ENCODE results near the gene IL13. TPM values are rescaled to one million over a fixed set of nuclear protein-coding genes. Genes with fewer than 3 reads are reported as not detected.

The IL13 gene
- not detected in 2 replicates for total RNA-seq (ENCODE audit: low replicate concordance)

DNA sequence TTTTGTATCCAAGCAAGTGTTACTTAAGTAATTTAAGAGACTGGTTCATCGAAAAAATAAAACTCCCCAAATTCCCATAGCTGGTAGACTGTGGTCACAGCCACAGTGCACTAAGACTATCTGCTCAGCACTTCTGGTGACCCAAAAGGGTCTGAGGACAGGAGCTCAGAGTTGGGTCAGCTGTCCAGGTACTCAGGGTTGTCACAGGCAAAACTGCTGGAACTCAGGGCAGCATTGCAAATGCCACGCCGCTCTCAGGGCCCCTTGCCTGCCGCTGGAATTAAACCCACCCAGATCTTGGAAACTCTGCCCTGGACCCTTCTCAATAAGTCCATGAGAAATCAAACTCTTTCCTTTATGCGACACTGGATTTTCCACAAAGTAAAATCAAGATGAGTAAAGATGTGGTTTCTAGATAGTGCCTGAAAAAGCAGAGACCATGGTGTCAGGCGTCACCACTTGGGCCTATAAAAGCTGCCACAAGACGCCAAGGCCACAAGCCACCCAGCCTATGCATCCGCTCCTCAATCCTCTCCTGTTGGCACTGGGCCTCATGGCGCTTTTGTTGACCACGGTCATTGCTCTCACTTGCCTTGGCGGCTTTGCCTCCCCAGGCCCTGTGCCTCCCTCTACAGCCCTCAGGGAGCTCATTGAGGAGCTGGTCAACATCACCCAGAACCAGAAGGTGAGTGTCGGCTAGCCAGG lies at the start of gene IL13:
Gene IL13 (plus strand): TSS at position 498 of the 705 bp plus-strand sequence. CDS start 14 bp downstream, at position 512.

DNA sequence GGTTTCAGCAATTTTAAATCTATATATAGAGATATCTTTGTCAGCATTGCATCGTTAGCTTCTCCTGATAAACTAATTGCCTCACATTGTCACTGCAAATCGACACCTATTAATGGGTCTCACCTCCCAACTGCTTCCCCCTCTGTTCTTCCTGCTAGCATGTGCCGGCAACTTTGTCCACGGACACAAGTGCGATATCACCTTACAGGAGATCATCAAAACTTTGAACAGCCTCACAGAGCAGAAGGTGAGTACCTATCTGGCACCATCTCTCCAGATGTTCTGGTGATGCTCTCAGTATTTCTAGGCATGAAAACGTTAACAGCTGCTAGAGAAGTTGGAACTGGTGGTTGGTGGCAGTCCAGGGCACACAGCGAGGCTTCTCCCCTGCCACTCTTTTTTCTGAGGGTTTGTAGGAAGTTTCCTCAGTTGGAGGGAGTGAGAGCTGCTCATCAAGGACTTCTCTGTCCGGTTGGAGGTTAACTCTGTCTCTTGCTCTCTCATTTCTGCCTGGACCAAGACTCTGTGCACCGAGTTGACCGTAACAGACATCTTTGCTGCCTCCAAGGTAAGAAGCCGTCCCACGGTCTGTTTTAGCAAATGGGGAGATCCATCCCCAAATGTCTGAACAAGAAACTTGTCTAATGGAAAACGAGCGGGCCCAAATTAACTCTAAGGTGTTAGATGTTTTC lies 16.1 kb downstream of the IL13 start, which contains the start of gene IL4:
Gene IL4 (plus strand): TSS at position 51 of the 692 bp plus-strand sequence. CDS start 62 bp downstream, at position 113.

Other genes with a start within 250 kb of the IL13 start
- 9.2 and 15.6 TPM in 2 replicates for gene IRF1, start 167.4 kb upstream of the IL13 start, total RNA-seq (ENCODE audit: low replicate concordance)
- not detected in 2 replicates for gene IL5, start 114.7 kb upstream of the IL13 start, total RNA-seq (ENCODE audit: low replicate concordance)
- 20.3 and 24.3 TPM in 2 replicates for gene RAD50, start 101.2 kb upstream of the IL13 start, total RNA-seq (ENCODE audit: low replicate concordance)
- gene IL4, start 15.8 kb downstream of the IL13 start, total RNA-seq (ENCODE audit: low replicate concordance) = not detected in 2 replicates
- 7.4 and 9.9 TPM in 2 replicates for gene KIF3A, start 79.4 kb downstream of the IL13 start, total RNA-seq (ENCODE audit: low replicate concordance)
- gene CCNI2, start 89.3 kb downstream of the IL13 start, total RNA-seq (ENCODE audit: low replicate concordance) = not detected in 2 replicates
- 53.3 and 114 TPM in 2 replicates for gene SEPTIN8, start 119.1 kb downstream of the IL13 start, total RNA-seq (ENCODE audit: low replicate concordance)
- gene SOWAHA, start 155.1 kb downstream of the IL13 start, total RNA-seq (ENCODE audit: low replicate concordance) = not detected in 2 replicates
- gene SHROOM1, start 172.5 kb downstream of the IL13 start, total RNA-seq (ENCODE audit: low replicate concordance) = 1.1 and 3.2 TPM in 2 replicates
- gene GDF9, start 208.3 kb downstream of the IL13 start, total RNA-seq (ENCODE audit: low replicate concordance) = under 0.01 and 0.47 TPM in 2 replicates
- gene UQCRQ, start 208.5 kb downstream of the IL13 start, total RNA-seq (ENCODE audit: low replicate concordance) = 135 and 151 TPM in 2 replicates
- 0.08 TPM in 1 of 2 replicates, not detected in the other for gene LEAP2, start 215.5 kb downstream of the IL13 start, total RNA-seq (ENCODE audit: low replicate concordance)